WI38 (cell line): ENCODE measurements around the gene BRINP1.

Experiments used
- H3K4me3 ChIP-seq: 2 replicates; pipeline ENCODE4 v1.5.1; 2011; ENCODE audit warnings: low read depth, mild to moderate bottlenecking, control low read depth, low read length
- TF ChIP-seq, protein P1 (sequence below): IDR thresholded peaks from 2 replicates; pipeline ENCODE4 v1.5.1; 2012; ENCODE audit warnings: low read depth, mild to moderate bottlenecking, control low read depth, low read length

BRINP1 gene, protein sequence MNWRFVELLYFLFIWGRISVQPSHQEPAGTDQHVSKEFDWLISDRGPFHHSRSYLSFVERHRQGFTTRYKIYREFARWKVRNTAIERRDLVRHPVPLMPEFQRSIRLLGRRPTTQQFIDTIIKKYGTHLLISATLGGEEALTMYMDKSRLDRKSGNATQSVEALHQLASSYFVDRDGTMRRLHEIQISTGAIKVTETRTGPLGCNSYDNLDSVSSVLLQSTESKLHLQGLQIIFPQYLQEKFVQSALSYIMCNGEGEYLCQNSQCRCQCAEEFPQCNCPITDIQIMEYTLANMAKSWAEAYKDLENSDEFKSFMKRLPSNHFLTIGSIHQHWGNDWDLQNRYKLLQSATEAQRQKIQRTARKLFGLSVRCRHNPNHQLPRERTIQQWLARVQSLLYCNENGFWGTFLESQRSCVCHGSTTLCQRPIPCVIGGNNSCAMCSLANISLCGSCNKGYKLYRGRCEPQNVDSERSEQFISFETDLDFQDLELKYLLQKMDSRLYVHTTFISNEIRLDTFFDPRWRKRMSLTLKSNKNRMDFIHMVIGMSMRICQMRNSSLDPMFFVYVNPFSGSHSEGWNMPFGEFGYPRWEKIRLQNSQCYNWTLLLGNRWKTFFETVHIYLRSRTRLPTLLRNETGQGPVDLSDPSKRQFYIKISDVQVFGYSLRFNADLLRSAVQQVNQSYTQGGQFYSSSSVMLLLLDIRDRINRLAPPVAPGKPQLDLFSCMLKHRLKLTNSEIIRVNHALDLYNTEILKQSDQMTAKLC

DNA sequence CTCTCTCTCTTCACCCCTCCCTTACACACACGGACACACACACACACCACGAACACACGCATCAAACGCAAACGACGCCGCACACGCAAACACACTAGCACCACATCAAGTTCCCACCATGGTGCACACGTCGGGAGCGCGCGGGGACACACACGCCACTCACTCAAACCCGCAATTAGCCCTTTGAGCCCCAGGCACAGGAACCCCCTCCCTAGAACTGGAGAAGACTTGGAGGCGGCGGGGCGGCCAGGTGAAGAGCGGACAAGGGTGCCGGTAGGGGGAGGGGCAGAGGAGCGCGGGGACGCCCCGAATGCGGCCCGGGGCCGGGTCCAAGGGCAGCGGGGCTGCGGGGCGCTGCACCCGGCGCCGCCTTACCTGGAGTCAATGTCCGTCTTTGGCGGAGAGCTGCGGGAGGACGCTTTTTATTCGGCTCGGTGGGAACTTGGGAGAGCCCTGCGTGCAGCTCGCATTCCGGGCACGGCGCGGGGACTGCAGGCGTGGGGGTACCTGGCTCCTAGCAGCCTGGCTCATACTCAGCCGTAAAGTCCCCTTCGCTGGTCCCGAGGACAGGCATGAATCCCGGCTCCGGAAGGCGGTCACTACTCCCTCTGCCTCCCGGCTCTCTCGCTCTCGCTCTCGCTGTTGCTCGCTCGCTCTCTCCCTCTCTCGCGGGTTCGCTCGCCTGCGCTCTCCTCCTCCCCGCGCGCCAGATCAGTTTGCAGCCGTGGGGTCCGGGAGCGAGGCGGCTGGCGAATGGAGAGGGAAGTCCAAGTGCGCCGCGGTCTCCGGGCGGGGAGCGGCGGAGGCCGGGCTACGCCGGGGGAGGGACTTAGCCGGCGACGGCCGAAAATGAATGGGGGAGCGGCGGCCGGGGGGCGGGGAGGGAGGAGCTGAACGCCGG is at the start of gene BRINP1:
Gene BRINP1 (minus strand): TSS at position 755 of the 901 bp plus-strand sequence. CDS start 56,080 bp downstream, outside the sequence.
- TF ChIP-seq, protein P1, sequence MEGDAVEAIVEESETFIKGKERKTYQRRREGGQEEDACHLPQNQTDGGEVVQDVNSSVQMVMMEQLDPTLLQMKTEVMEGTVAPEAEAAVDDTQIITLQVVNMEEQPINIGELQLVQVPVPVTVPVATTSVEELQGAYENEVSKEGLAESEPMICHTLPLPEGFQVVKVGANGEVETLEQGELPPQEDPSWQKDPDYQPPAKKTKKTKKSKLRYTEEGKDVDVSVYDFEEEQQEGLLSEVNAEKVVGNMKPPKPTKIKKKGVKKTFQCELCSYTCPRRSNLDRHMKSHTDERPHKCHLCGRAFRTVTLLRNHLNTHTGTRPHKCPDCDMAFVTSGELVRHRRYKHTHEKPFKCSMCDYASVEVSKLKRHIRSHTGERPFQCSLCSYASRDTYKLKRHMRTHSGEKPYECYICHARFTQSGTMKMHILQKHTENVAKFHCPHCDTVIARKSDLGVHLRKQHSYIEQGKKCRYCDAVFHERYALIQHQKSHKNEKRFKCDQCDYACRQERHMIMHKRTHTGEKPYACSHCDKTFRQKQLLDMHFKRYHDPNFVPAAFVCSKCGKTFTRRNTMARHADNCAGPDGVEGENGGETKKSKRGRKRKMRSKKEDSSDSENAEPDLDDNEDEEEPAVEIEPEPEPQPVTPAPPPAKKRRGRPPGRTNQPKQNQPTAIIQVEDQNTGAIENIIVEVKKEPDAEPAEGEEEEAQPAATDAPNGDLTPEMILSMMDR, result no peak
- no peak within 1 kb of the TSS for H3K4me3 ChIP-seq

DNA sequence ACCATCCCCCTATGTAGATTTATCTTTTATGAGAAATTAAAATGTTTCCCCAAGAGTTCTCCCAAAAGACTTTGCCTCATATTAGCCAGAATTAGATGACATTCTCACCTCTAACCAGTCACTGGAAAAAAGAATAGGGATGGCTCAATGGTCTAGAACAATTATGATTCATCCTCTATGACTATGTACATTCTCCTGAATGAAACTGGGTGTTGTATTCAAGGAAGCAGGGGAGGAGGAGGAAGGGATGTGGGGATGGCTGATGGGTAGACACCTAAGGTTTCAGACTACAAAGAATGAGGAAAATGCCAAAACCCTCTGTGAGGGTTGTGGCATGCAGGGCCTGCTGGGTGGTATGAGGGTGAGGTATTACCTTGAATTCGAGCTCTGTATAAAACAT is 49.5 kb upstream of the BRINP1 start:
- TF ChIP-seq, protein P1, result no peak

DNA sequence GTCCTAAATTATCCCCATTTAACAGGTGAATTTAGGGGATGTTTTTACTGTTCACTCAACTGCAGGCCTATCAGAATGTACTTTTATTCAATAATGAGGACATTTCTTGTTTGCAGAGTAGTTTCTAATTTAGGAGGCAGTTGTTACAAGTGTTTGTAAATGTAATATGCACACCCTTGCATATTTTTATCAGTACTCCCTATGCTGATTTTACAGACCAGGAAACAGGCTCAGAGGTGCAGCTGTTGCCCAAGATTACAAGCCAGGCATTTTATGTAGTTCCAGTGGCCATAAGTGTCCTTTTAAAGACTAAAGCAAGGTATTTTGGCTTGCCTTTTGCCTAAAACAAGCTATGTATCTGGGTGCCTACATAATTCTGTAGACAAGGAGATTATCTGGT is 47.6 kb upstream of the BRINP1 start:
- no peak overlapping the region for H3K4me3 ChIP-seq
- TF ChIP-seq, protein P1, result no peak

More for the DNA sequence above, 49.5 kb upstream of the BRINP1 start:
- H3K4me3 ChIP-seq, result no peak overlapping the region

DNA sequence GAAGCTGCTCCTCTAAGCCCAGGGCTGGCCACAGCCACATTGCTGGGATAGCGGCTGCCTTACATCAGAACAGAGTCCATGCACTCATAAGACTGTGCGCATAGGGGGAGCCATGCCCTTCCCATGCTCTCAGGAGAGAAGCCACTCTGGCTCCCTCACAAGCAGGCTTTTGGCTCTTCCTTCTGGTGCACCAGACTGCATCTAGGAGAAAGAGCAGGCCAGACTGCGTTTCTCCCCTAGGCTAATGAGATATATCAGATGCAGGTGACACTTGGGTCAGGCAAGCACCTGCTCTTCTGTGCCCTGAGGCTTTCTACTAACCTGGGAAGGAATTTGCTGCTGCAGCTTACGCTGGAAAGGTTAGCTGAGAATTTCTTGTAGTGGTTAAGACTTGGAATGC is 43.2 kb upstream of the BRINP1 start:
- TF ChIP-seq, protein P1, result no peak
- no peak overlapping the region for H3K4me3 ChIP-seq

DNA sequence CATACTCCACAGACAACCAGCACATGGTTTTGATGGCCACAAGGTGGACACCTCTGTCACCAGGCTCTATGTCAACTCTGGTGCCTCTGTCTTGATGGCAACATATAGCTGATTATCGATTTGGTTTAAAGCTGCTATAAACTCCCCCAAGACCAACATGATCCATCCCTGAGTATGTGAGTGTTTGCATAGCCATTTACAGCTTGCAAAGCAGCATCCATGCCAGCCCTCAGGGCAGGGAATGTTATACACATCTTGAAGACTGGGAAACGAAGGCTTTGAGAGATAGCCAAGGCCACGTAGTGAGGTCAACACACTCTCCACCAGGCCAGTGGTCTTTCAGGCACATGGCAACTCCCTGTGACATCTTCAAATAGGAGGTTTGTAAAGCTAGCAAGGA is 40.3 kb upstream of the BRINP1 start:
- TF ChIP-seq, protein P1, result no peak
- no peak overlapping the region for H3K4me3 ChIP-seq

DNA sequence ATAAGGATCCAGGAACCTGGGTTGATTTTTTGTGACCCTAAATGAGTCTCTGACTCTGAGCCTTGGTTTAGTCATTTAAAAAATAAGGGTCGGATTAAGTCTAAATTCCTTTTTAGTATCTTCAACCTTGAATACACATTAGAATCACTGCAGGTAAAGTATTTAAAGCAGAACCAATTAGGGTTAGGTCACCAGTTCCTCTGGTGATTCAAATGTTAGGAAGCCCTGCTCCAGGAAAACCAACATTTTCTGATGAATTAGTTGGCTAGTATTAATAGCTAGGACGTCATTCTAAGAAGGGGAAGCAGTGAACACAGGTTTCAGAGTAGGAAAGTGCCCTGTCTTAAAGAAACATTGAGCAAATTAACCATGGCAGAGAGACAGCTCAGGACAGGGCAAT is 31.4 kb upstream of the BRINP1 start:
- no peak overlapping the region for H3K4me3 ChIP-seq

More for the DNA sequence above, 31.4 kb upstream of the BRINP1 start:
- TF ChIP-seq, protein P1, result no peak
